Lung (tissue), 16 donors: ENCODE results near the gene SNRNP40. TPM values are rescaled to one million over a fixed set of nuclear protein-coding genes. Genes with fewer than 3 reads are reported as not detected.
A peak's percentile ranks its signal among the peaks of the same experiment; 100 is the strongest.

Source experiments
- ATAC-seq: fragments of 200-7000 bp; cut with Tn5 transposase; one replicate; pipeline ENCODE4 v1.9.1; 2020; ENCODE audit warnings: moderate number of reproducible peaks; ENCODE audit not compliant: insufficient read depth, low FRiP score
- DNase-seq, 3 donors: peaks; one replicate each; pipeline ENCODE4 v3.0.0-alpha.2; 2013 to 2017
- H3K27ac ChIP-seq, 2 donors: one replicate each; pipeline ENCODE4 v1.5.1; 2013; ENCODE audit warnings: mild to moderate bottlenecking in 2 of 2, moderate library complexity in 2 of 2, control low read depth in 1 of 2, inconsistent platforms in 1 of 2, low read depth in 1 of 2, low read length in 1 of 2
- H3K27me3 ChIP-seq, 3 donors: one replicate each; pipeline ENCODE4 v1.5.1; 2013; ENCODE audit warnings: low read length in 2 of 3; ENCODE audit not compliant: control insufficient read depth in 3 of 3, insufficient read depth in 3 of 3
- H3K36me3 ChIP-seq, 4 donors: one replicate each; pipeline ENCODE4 v1.5.1; 2013; ENCODE audit warnings: low read length in 4 of 4, mild to moderate bottlenecking in 1 of 4, moderate library complexity in 1 of 4; ENCODE audit not compliant: control insufficient read depth in 4 of 4, insufficient read depth in 4 of 4
- H3K4me1 ChIP-seq, 5 donors: one replicate each; pipeline ENCODE4 v1.5.1; 2013; ENCODE audit warnings: low read length in 5 of 5, mild to moderate bottlenecking in 2 of 5, moderate library complexity in 1 of 5; ENCODE audit not compliant: control insufficient read depth in 5 of 5, insufficient read depth in 5 of 5
- H3K4me3 ChIP-seq: one replicate; pipeline ENCODE4 v1.5.1; 2013; ENCODE audit warnings: mild to moderate bottlenecking, control low read depth, moderate library complexity
- H3K9ac ChIP-seq, 2 donors: one replicate each; pipeline ENCODE4 v1.5.1; 2013; ENCODE audit warnings: low read length in 2 of 2, control low read depth in 1 of 2; ENCODE audit not compliant: insufficient read depth in 1 of 2
- H3K9me3 ChIP-seq, 4 donors: one replicate each; pipeline ENCODE4 v1.5.1; 2013; ENCODE audit warnings: low read length in 3 of 4, mild to moderate bottlenecking in 1 of 4, moderate library complexity in 1 of 4; ENCODE audit not compliant: control insufficient read depth in 4 of 4, insufficient read depth in 3 of 4
- WGBS, 2 donors: extraction: QIAGEN DNeasy Blood & Tissue Kit; methylation state at CpG; one replicate each; pipeline ENCODE4 v1.1.7; 2013; 5-methylcytosine and 5-hydroxymethylcytosine counted together
- long read RNA-seq, 5 donors: transcript quantifications; one replicate each; lab custom pipeline, GENCODE V29; 2026
- polyA plus RNA-seq, 2 donors: library from polyadenylated mRNA; stranded (reverse); fragments of 200-250 nt; gene quantifications; one replicate each; pipeline ENCODE4 v1.2.1, GENCODE V29; 2013
- total RNA-seq, 2 donors: library from RNA; depleted of rRNA in 1 of 2; stranded (reverse); fragments of >200 nt in 1 of 2; gene quantifications; one replicate each; pipeline ENCODE4 v1.2.1, GENCODE V29; 2014 to 2021
- TF ChIP-seq, protein P1 (sequence below): IDR thresholded peaks from 2 replicates; pipeline ENCODE4 v1.5.1; 2012; ENCODE audit warnings: mild to moderate bottlenecking; ENCODE audit errors: control extremely low read depth, extremely low read depth
- donor health status: control.
- donor health status: control.
- donor health status: Bipolar disorder and iron deficiency.
- donor health status: healthy.
- donor health status: DM: yes; HTN: yes; CAD: no.

The SNRNP40 gene
- total RNA-seq (10 to 100 TPM; 47.5 to 71.7 TPM), polyA plus RNA-seq (10 to 100 TPM; 15.0 to 29.5 TPM)
- long read RNA-seq, donor 1, transcript SNRNP40-201 (10 exons, 1,597 nt) = major isoform, 19 of 22 reads
- long read RNA-seq, donor 1, partial matches to known transcripts = 0 of 22 reads
- long read RNA-seq, donor 1, other reads (novel, unspliced or antisense) = 0 of 22 reads
- long read RNA-seq, donor 2, transcript SNRNP40-201 (10 exons, 1,597 nt) = major isoform, 8 of 10 reads
- long read RNA-seq, donor 2, partial matches to known transcripts = 0 of 10 reads
- long read RNA-seq, donor 2, other reads (novel, unspliced or antisense) = 0 of 10 reads
- long read RNA-seq, donor 3, partial matches to known transcripts = 0 of 6 reads
- long read RNA-seq, donor 3, other reads (novel, unspliced or antisense) = 0 of 6 reads
- long read RNA-seq, donor 4, transcript SNRNP40-201 (10 exons, 1,597 nt) = major isoform, 10 of 66 reads
- long read RNA-seq, donor 4, transcript SNRNP40-205 (2 exons, 743 nt) = minor isoform, 5 of 66 reads
- long read RNA-seq, donor 4, partial matches to known transcripts = 35 of 66 reads
- long read RNA-seq, donor 4, other reads (novel, unspliced or antisense) = 11 of 66 reads
- long read RNA-seq, donor 5, transcript SNRNP40-201 (10 exons, 1,597 nt) = major isoform, 35 of 41 reads
- long read RNA-seq, donor 5, partial matches to known transcripts = 0 of 41 reads
- long read RNA-seq, donor 5, other reads (novel, unspliced or antisense) = 0 of 41 reads

DNA sequence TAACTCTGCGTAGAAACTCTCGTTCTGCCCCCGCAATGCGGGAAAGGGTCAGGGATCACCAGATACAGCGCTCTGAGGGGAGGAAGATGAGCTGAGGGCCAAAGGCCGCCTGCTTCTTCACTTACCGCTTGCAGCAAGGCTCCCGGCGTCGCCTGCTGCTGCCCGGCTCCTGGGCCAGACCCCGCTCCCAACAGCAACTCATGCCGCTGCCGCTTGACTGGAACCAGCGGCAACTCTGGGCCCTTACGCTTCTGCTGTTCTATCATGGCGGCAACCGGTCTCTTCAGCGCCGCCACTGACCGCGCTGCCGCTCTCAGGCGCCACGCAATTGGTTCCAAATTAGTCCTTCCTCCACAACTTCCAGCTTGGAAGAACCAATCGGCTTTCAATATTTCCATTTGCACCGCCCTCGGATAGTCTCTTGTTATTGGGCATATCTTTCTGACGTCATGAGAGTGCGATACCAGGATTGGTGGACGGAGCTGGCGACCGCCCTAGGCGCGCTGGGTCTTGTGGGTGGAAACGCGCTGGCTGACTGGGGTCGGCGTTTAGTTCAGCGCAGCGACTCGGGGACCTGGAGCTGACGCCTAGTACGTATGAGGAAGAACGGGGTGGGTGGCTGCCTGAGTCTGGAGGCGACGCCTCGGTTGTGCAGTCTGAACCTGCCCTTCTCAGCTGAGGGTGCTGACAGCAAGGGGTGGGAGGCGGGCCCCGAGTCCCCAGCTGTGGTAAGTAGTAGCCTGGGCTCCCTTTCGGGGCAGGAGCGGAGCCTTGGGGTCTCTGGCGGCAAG is at the start of gene SNRNP40, which contains the start of gene ZCCHC17:
Gene SNRNP40 (minus strand): TSS at position 303 of the 791 bp plus-strand sequence. CDS start 37 bp downstream, at position 266.
Gene ZCCHC17 (plus strand): TSS at position 547 of the 791 bp plus-strand sequence. CDS start 13,067 bp downstream, outside the sequence.
- Histone ChIP-seq H3K27ac (peak within 1 kb of the TSS; percentile 89 to 94), H3K4me1 (peaks cover 0 to 21% (median 11%) of the 10 kb centered on the region in 5 donors), H3K9ac (peak within 1 kb of the TSS; percentile 81 to 92), H3K36me3 (peaks cover 6 to 15% (median 11%) of the 10 kb centered on the region in 4 donors), H3K9me3 (no peaks in the 10 kb centered on the region), H3K27me3 (no peaks in the 10 kb centered on the region), H3K4me3 (peak within 1 kb of the TSS; percentile 94)
- peak; percentile 97 for ATAC-seq
- peak; percentile 98 to 100 (median 100) for DNase-seq
- TF ChIP-seq, protein P1, sequence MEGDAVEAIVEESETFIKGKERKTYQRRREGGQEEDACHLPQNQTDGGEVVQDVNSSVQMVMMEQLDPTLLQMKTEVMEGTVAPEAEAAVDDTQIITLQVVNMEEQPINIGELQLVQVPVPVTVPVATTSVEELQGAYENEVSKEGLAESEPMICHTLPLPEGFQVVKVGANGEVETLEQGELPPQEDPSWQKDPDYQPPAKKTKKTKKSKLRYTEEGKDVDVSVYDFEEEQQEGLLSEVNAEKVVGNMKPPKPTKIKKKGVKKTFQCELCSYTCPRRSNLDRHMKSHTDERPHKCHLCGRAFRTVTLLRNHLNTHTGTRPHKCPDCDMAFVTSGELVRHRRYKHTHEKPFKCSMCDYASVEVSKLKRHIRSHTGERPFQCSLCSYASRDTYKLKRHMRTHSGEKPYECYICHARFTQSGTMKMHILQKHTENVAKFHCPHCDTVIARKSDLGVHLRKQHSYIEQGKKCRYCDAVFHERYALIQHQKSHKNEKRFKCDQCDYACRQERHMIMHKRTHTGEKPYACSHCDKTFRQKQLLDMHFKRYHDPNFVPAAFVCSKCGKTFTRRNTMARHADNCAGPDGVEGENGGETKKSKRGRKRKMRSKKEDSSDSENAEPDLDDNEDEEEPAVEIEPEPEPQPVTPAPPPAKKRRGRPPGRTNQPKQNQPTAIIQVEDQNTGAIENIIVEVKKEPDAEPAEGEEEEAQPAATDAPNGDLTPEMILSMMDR = no peak
- 0% methylated on average over 53 of the region's 53 CpGs for WGBS, 2 donors

DNA sequence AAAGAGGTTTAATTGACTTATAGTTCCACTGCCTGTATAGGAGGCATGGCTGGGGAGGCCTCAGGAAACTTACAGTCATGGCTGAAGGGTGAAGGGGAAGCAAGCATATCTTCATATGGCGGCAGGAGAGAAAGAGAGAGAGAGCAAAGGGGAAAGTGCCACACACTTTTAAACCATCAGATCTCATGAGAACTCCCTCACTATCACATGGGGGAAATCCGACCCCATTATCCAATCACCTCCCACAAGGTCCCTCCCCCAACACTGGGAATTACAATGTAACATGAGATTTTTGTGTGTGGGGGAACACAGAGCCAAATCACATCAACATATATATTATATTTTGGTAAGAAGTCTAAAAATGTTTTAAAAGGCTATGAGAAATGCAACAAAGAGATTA is 49.0 kb upstream of the SNRNP40 start:
- Histone ChIP-seq H3K9ac (no peak overlapping the region), H3K4me1 (no peaks in the 10 kb centered on the region), H3K27ac (no peak overlapping the region), H3K36me3 (peaks cover 5 to 21% (median 12%) of the 10 kb centered on the region in 4 donors), H3K9me3 (no peaks in the 10 kb centered on the region), H3K27me3 (no peaks in the 10 kb centered on the region), H3K4me3 (no peak overlapping the region)
- no peak for ATAC-seq
- DNase-seq = no peak
- TF ChIP-seq, protein P1 = no peak
- 98 to 100% methylated on average over 2 of the region's 2 CpGs for WGBS, 2 donors

DNA sequence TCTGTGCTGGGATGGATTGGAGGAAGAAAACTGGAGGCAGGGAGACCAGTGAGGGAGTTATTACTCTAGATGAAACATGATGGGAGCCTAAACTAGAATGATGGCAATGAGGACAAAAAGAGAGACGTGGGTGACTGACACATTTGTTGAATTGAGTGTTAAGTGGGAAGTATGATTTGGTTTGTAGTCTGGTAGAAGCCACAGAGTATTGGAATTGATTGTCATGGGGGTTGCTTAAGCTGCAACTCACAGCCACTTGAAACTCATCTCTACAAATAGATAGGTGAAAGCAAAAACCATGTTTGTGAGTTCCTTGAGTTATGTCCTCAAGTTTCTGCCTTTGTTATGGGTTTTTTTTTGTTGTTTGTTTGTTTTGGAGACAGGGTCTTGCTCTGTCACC is 47.9 kb upstream of the SNRNP40 start:
- H3K27me3 ChIP-seq = no peaks in the 10 kb centered on the region
- DNase-seq (no peak), ATAC-seq (no peak)
- H3K9ac ChIP-seq = no peak overlapping the region
- 2 to 85% methylated on average over 1 of the region's 1 CpG for WGBS, 2 donors
- H3K4me3 ChIP-seq = no peak overlapping the region
- no peaks in the 10 kb centered on the region for H3K9me3 ChIP-seq
- peaks cover 6 to 18% (median 12%) of the 10 kb centered on the region in 4 donors for H3K36me3 ChIP-seq
- no peak overlapping the region for H3K27ac ChIP-seq
- H3K4me1 ChIP-seq = no peaks in the 10 kb centered on the region
- TF ChIP-seq, protein P1 = no peak
